Upper lobe of left lung (tissue), 4 donors: ENCODE data around the gene PDE4B.

Experiments used
- POLR2A ChIP-seq, 4 donors: fragments of 450-650 bp; IDR thresholded peaks; one replicate each; pipeline ENCODE4 v1.5.1; 2016 to 2017; ENCODE audit warnings: antibody characterized with exemption in 4 of 4, mild to moderate bottlenecking in 2 of 4
- POLR2AphosphoS5 ChIP-seq, 2 donors: sonication (generic); formaldehyde crosslinking; IDR thresholded peaks; one replicate each; pipeline ENCODE4 v1.5.1; 2017; ENCODE audit warnings: antibody characterized with exemption in 2 of 2
- TF ChIP-seq, protein P1 (sequence below), 6 experiments: fragments of 450-650 bp in 4 of 6; fragments of 200-600 bp in 2 of 6; sonication (generic) in 2 of 6; IDR thresholded peaks; one replicate each; pipeline ENCODE4 v1.5.1; 2016 to 2019; ENCODE audit warnings: antibody characterized with exemption in 6 of 6

DNA sequence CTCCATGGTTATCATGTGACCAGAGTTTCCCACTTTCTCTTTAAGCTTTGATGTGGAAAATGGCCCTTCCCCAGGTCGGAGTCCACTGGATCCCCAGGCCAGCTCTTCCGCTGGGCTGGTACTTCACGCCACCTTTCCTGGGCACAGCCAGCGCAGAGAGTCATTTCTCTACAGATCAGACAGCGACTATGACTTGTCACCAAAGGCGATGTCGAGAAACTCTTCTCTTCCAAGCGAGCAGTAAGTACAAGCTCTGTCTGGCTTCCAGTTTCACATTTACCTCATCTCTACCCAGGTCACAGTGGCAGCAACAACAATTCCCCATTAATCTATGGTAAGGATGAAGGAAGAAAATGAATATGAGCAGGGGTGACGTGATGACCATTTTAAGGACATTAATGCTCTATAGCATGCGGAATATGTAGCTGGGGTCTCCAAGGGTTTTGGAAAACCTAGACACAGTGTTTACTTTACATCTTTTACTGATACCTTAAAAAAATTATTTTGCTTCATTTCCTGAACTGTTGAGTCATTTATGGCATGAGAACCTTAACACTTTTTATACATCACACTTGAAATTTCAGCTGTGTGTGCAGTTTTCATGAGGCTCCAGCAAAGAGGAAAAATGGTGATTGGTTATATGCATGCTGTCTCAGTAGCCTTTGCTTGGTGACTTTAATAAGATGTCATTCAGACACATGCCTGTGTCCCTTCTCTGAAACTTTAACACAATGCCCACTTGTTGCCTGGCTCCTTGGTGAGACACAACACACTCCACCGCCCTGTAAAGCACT lies 454.9 kb downstream of the PDE4B start:
- no peak for TF ChIP-seq POLR2AphosphoS5 (IDR thresholded peaks at IDR 0.05)
- TF ChIP-seq, protein P1, sequence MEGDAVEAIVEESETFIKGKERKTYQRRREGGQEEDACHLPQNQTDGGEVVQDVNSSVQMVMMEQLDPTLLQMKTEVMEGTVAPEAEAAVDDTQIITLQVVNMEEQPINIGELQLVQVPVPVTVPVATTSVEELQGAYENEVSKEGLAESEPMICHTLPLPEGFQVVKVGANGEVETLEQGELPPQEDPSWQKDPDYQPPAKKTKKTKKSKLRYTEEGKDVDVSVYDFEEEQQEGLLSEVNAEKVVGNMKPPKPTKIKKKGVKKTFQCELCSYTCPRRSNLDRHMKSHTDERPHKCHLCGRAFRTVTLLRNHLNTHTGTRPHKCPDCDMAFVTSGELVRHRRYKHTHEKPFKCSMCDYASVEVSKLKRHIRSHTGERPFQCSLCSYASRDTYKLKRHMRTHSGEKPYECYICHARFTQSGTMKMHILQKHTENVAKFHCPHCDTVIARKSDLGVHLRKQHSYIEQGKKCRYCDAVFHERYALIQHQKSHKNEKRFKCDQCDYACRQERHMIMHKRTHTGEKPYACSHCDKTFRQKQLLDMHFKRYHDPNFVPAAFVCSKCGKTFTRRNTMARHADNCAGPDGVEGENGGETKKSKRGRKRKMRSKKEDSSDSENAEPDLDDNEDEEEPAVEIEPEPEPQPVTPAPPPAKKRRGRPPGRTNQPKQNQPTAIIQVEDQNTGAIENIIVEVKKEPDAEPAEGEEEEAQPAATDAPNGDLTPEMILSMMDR (IDR thresholded peaks at IDR 0.05), result no peak
- TF ChIP-seq POLR2A (IDR thresholded peaks at IDR 0.05), result no peak
